ENCODE results near the gene KCNG2. TPM values are rescaled to one million over a fixed set of nuclear protein-coding genes. Genes with fewer than 3 reads are reported as not detected.

Gene KCNG2
- total and polyA plus RNA-seq, 2 of the 4 experiments (the other 2 are of a cell fraction), result not detected

DNA sequence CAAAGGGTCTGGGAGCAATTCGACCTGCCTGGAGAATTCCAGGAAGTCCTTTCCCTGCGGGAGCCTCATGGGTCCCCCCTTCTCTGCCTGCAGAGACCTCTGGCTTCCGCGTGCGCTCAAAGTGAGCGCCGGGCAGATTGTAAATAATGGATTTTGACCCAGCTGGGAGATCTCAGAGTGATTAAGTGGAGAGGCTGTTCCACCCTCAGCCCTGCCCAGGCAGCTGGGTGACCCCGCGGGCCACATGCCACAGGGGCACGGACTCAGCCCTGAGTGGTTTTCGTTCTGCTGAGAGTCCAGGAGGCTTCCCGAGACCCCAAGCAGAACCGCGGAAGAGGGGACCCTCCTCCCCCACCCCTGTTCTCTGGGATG lies 1.2 kb downstream of the KCNG2 start:
- H3K27me3 ChIP-seq (ENCODE audit: control insufficient read depth, insufficient read depth, low read length), result peaks cover 30% of the 10 kb centered on the region
- H2AK9ac ChIP-seq (replicated peaks; ENCODE audit: low read depth, low read length, poor library complexity), result peak overlapping the region; percentile 3
- H3K9me1 ChIP-seq (ENCODE audit: insufficient read depth, low read length), result peaks cover 7% of the 10 kb centered on the region
- no peak overlapping the region for H2BK5ac ChIP-seq (ENCODE audit: low read depth, low read length, poor library complexity, severe bottlenecking)
- POLR2A ChIA-PET (ENCODE audit: unreplicated experiment), result no interaction called here
- no peak overlapping the region for H3K4ac ChIP-seq (ENCODE audit: low read depth, low read length)
- H3K56ac ChIP-seq (ENCODE audit: extremely low read depth, insufficient read depth, low read length), result no peak overlapping the region
- H4K8ac ChIP-seq (ENCODE audit: low read depth in 2 of 2, low read length in 2 of 2), result no peak overlapping the region
- no peaks in the 10 kb centered on the region for H3K9me3 ChIP-seq (ENCODE audit: control insufficient read depth, insufficient read depth, low read length)
- dilution Hi-C loops (cut with HindIII; ENCODE audit: low sequenced_read_pairs, unreplicated experiment), result no loop called here
- no TSS peak for BruUV-seq (replicated peaks)
- CTCF ChIA-PET, result no interaction called here
- intact Hi-C loops (cut with micrococcal nuclease), result loop anchor here (2.0 to 5.0 kb wide), 3 partner anchors 153 to 234 kb away; partner anchors contain the start of gene SLC66A2
- H2BK20ac ChIP-seq (ENCODE audit: low read depth, low read length), result no peak overlapping the region
- no peak overlapping the region for H2AK5ac ChIP-seq (ENCODE audit: low read depth, low read length)
- TF ChIP-seq NFE2L2 (IDR thresholded peaks at IDR 0.05; ENCODE audit: low read depth, low read length) (no peak), FOS (IDR thresholded peaks at IDR 0.05; ENCODE audit: low read depth, low read length) (no peak), RCOR1 (IDR thresholded peaks at IDR 0.05; ENCODE audit: insufficient replicate concordance, low read length) (no peak), RAD21 (IDR thresholded peaks at IDR 0.05; ENCODE audit: low read length) (no peak), MAFK (IDR thresholded peaks at IDR 0.05; ENCODE audit: low read depth, low read length) (no peak), CHD1 (IDR thresholded peaks at IDR 0.05; ENCODE audit: low read depth, low read length) (no peak), MAZ (IDR thresholded peaks at IDR 0.05; ENCODE audit: borderline replicate concordance, low read depth, low read length) (no peak), CEBPB (IDR thresholded peaks at IDR 0.05; ENCODE audit: low read depth, low read length) (no peak), RFX5 (IDR thresholded peaks at IDR 0.05; ENCODE audit: low read depth, low read length) (no peak), POLR2A (IDR thresholded peaks at IDR 0.05; ENCODE audit: low read depth, low read length) (no peak), BHLHE40 (IDR thresholded peaks at IDR 0.05; ENCODE audit: low read depth, low read length) (no peak)
- TF ChIP-seq, protein P1, sequence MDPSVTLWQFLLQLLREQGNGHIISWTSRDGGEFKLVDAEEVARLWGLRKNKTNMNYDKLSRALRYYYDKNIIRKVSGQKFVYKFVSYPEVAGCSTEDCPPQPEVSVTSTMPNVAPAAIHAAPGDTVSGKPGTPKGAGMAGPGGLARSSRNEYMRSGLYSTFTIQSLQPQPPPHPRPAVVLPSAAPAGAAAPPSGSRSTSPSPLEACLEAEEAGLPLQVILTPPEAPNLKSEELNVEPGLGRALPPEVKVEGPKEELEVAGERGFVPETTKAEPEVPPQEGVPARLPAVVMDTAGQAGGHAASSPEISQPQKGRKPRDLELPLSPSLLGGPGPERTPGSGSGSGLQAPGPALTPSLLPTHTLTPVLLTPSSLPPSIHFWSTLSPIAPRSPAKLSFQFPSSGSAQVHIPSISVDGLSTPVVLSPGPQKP (IDR thresholded peaks at IDR 0.05; ENCODE audit: borderline replicate concordance, low read depth, low read length), result no peak
- H3K27ac ChIP-seq (ENCODE audit: insufficient read depth, low read length), result no peak overlapping the region
- 0% methylated on average over 2 of the region's 14 CpGs; no CpG with 5 or more reads in 1 of the 2 experiments for WGBS, 2 experiments (ENCODE audit: extremely low coverage in 2 of 2, insufficient read length in 1 of 2)
- H3K4me1 ChIP-seq (ENCODE audit: control insufficient read depth, insufficient read depth, low read length), result peaks cover 3% of the 10 kb centered on the region; the same call in 1 of the 2 replicates
- peak; percentile 42 for ATAC-seq (ENCODE audit: low read depth)
- DNase-seq, result no peak
- no peak overlapping the region for H4K91ac ChIP-seq (ENCODE audit: insufficient read depth, low read depth, low read length)
- no peak overlapping the region; the same call in 1 of the 2 replicates for H3K9ac ChIP-seq (ENCODE audit: low read depth, low read length)
- peaks cover 4% of the 10 kb centered on the region; the same call in 1 of the 2 replicates for H4K20me1 ChIP-seq (ENCODE audit: insufficient read depth, low read length)
- H3K4me3 ChIP-seq (ENCODE audit: insufficient read depth, low read depth, low read length), result peak overlapping the region; percentile 42; the same call in 1 of the 2 replicates
- no peak overlapping the region; the same call in 1 of the 2 replicates for H3K23ac ChIP-seq (ENCODE audit: low read depth, low read length)
- no peak overlapping the region for H2BK15ac ChIP-seq (ENCODE audit: low read depth, low read length)
- H3K4me2 ChIP-seq (ENCODE audit: low read depth, low read length), result peak overlapping the region; percentile 65; the same call in 1 of the 2 replicates
- H3K14ac ChIP-seq (replicated peaks; ENCODE audit: low read depth, low read length), result no peak overlapping the region
- no peak overlapping the region for H2BK120ac ChIP-seq (ENCODE audit: low read depth, low read length)
- no peaks in the 10 kb centered on the region for H3K36me3 ChIP-seq (ENCODE audit: control insufficient read depth, insufficient read depth, low read length)
- H4K5ac ChIP-seq (ENCODE audit: low read depth, low read length), result no peak overlapping the region
- no peak overlapping the region for H3K18ac ChIP-seq (ENCODE audit: low read depth, low read length)
- in situ Hi-C loops (cut with MboI; ENCODE audit: low sequenced_read_pairs), result no loop called here
- H2AFZ ChIP-seq (replicated peaks; ENCODE audit: low read length, poor library complexity), result no peak overlapping the region
- H3K79me1 ChIP-seq (ENCODE audit: low read depth in 1 of 2, low read length in 2 of 2), result no peaks in the 10 kb centered on the region

Data from IMR-90 (cell line).